Measurements from ENCODE around the gene PDE2A.

GRCh38 chr11:72702577-72703241, 28.5 kb upstream of the PDE2A start:
- no peak for TF ChIP-seq CTCF (IDR thresholded peaks at IDR 0.05)
- no peak for TF ChIP-seq POLR2AphosphoS5 (IDR thresholded peaks at IDR 0.05; ENCODE audit: low read depth, low read length)
- no peak for TF ChIP-seq REST (IDR thresholded peaks at IDR 0.05; ENCODE audit: insufficient read depth in 1 of 2, low read depth in 2 of 2, low read length in 1 of 2)

Measured in Panc1 (cell line).